ENCODE results near the gene PLCH1.

DNA sequence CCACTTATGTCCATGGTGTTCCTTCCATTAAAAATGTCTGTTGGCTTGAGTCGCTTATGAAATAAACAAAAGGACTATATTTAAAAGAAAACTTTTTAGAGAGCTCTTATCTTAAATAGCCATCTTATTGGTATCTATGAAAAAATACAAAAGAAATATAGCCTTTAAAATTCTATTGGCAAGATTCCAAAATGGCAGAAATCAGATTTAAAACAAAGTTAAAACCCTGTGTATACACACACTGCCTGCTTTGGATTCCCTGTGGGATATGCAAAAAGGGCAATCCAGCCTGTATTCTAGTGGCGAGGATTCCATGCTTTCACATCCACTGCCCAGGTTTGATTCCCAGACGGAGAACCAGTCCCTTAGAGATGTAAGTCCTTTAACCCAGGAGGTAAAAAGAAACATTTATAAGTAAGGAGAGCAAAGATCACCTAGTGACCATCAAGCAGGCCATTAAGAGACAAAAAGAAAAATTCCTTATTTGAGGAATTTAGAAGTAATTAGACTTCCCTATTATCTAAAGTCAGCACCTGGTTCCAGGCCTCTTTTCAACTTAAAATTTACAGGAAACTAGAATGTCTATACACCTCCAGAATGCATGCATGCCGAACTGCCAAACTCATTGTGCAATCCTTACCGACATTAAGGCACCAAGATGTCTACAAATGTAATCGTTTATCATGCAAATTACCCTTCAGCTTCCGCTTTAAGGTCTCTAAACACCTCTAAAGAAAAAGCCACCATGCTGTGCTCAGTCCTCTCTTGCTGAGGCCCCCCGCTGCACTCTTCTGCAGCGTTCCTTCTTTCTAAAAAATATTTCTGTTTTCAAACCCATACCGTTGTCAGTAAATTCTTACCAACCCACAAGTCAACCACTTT lies 381.8 kb downstream of the PLCH1 start:
- TF ChIP-seq EZH2 (IDR thresholded peaks at IDR 0.05; ENCODE audit: borderline replicate concordance, low read depth, low read length) (no peak), EHMT2 (IDR thresholded peaks at IDR 0.05) (no peak), ZNF408 (CRISPR knock-in tag; IDR thresholded peaks at IDR 0.05; ENCODE audit: low read depth) (no peak), ZNF263 (CRISPR knock-in tag; IDR thresholded peaks at IDR 0.05; ENCODE audit: borderline replicate concordance) (no peak), CBX5 (IDR thresholded peaks at IDR 0.05; ENCODE audit: borderline replicate concordance, low read depth) (no peak), POLR2B (IDR thresholded peaks at IDR 0.05; ENCODE audit: low read depth, partially characterized antibody) (no peak), ZNF324 (CRISPR knock-in tag; IDR thresholded peaks at IDR 0.05) (no peak), ERF (CRISPR knock-in tag; IDR thresholded peaks at IDR 0.05) (no peak), NFYB (IDR thresholded peaks at IDR 0.05; ENCODE audit: extremely low read depth, insufficient read length) (no peak), SREBF2 (CRISPR knock-in tag; IDR thresholded peaks at IDR 0.05) (no peak), RAD21 (CRISPR knock-in tag; conservative IDR thresholded peaks at IDR 0.05 in 1 of 2, IDR thresholded peaks at IDR 0.05 in 1 of 2) (no peak)
- TF ChIP-seq, protein P1, sequence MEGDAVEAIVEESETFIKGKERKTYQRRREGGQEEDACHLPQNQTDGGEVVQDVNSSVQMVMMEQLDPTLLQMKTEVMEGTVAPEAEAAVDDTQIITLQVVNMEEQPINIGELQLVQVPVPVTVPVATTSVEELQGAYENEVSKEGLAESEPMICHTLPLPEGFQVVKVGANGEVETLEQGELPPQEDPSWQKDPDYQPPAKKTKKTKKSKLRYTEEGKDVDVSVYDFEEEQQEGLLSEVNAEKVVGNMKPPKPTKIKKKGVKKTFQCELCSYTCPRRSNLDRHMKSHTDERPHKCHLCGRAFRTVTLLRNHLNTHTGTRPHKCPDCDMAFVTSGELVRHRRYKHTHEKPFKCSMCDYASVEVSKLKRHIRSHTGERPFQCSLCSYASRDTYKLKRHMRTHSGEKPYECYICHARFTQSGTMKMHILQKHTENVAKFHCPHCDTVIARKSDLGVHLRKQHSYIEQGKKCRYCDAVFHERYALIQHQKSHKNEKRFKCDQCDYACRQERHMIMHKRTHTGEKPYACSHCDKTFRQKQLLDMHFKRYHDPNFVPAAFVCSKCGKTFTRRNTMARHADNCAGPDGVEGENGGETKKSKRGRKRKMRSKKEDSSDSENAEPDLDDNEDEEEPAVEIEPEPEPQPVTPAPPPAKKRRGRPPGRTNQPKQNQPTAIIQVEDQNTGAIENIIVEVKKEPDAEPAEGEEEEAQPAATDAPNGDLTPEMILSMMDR (IDR thresholded peaks at IDR 0.05 in 2 of 3, conservative IDR thresholded peaks at IDR 0.05 in 1 of 3; ENCODE audit: insufficient read depth in 2 of 3, low read depth in 1 of 3, low read length in 3 of 3) = no peak
- TF ChIP-seq, protein P2, sequence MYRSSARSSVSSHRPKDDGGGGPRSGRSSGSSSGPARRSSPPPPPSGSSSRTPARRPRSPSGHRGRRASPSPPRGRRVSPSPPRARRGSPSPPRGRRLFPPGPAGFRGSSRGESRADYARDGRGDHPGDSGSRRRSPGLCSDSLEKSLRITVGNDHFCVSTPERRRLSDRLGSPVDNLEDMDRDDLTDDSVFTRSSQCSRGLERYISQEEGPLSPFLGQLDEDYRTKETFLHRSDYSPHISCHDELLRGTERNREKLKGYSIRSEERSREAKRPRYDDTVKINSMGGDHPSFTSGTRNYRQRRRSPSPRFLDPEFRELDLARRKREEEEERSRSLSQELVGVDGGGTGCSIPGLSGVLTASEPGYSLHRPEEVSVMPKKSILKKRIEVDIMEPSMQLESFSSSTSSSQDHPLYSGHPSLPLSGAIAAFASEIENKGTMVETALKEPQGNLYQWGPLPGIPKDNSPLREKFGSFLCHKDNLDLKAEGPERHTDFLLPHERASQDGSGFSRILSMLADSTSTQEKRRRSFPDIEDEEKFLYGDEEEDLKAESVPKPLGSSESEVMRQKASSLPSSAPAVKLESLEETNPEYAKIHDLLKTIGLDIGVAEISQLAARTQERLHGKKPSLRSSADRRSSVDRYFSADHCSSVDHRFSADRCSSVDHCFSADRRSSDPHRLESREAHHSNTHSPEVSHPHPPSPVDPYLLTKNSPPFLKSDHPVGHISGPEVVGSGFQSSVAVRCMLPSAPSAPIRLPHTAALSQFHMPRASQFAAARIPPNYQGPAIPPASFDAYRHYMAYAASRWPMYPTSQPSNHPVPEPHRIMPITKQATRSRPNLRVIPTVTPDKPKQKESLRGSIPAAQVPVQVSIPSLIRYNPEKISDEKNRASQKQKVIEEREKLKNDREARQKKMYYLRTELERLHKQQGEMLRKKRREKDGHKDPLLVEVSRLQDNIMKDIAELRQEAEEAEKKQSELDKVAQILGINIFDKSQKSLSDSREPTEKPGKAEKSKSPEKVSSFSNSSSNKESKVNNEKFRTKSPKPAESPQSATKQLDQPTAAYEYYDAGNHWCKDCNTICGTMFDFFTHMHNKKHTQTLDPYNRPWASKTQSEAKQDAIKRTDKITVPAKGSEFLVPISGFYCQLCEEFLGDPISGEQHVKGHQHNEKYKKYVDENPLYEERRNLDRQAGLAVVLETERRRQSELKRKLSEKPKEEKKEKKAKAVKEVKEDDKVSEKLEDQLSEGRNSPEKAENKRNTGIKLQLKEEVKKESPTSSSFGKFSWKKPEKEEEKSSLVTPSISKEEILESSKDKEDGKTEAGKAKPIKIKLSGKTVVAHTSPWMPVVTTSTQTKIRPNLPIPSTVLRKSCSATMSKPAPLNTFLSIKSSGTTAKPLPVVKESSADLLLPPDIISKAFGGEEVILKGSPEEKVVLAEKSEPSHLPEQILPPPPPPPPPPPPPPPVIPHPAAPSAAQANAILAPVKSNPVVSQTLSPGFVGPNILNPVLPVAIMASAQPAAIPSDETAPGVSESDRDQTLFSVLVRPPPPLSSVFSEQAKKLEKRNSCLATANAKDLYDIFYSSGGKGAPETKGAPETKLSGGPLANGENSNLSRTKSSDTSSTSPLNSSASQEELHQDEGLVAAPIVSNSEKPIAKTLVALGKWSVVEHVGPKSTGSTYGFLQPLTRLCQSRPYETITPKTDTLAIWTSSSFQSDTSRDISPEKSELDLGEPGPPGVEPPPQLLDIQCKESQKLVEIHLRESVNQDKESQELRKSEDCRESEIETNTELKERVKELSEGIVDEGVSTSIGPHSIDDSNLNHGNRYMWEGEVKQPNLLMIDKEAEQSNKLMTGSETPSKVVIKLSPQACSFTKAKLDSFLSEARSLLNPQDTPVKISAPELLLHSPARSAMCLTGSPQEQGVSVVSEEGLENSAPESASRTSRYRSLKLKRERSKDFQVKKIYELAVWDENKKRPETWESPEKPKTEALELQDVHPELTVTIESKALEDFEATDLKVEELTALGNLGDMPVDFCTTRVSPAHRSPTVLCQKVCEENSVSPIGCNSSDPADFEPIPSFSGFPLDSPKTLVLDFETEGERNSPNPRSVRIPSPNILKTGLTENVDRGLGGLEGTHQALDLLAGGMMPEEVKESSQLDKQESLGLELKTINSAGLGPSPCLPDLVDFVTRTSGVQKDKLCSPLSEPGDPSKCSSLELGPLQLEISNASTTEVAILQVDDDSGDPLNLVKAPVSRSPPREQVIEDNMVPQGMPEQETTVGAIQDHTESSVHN (IDR thresholded peaks at IDR 0.05; ENCODE audit: borderline replicate concordance in 1 of 2, low read depth in 1 of 2) = no peak

Data from K562 (cell line).